Activated CD8-positive, alpha-beta T cell treated with anti-CD3 and anti-CD28 coated beads for 36 hours (primary cell): Measurements from ENCODE around the gene EPN1. TPM values are rescaled to one million over a fixed set of nuclear protein-coding genes. Genes with fewer than 3 reads are reported as not detected.

Experiments
- ATAC-seq: fragments of 200-7000 bp; cut with Tn5 transposase; one replicate; pipeline ENCODE4 v1.10.0; 2021; ENCODE audit warnings: mild to moderate bottlenecking, moderate library complexity
- CTCF ChIA-PET: fragments of 350-600 bp; sonication (Branson Sonifier 250); formaldehyde crosslinking; loops from one replicate; lab custom pipeline; 2021; ENCODE audit warnings: antibody characterized with exemption; lab: Charles Lee
- POLR2A ChIA-PET: fragments of 350-600 bp; sonication (Branson Sonifier 250); formaldehyde crosslinking; loops from one replicate; lab custom pipeline; 2021; ENCODE audit warnings: antibody characterized with exemption; lab: Charles Lee
- DNase-seq: peaks from one replicate; pipeline ENCODE4 v3.0.0-alpha.2; 2020
- H3K27ac Mint-ChIP-seq: one replicate; pipeline ENCODE4 v1.8.0; 2021; ENCODE audit warnings: mild to moderate bottlenecking, mixed read lengths
- H3K27me3 Mint-ChIP-seq: one replicate; pipeline ENCODE4 v1.8.0; 2021; ENCODE audit warnings: mixed read lengths
- H3K36me3 Mint-ChIP-seq: one replicate; pipeline ENCODE4 v1.8.0; 2021; ENCODE audit warnings: low read depth, mixed read lengths
- H3K4me1 Mint-ChIP-seq: one replicate; pipeline ENCODE4 v1.8.0; 2021; ENCODE audit warnings: low read depth, mixed read lengths
- H3K4me3 Mint-ChIP-seq: one replicate; pipeline ENCODE4 v1.8.0; 2021; ENCODE audit warnings: mild to moderate bottlenecking, moderate library complexity, mixed read lengths
- H3K9me3 Mint-ChIP-seq: one replicate; pipeline ENCODE4 v1.8.0; 2021; ENCODE audit warnings: mixed read lengths
- CTCF ChIP-seq: fragments of 200-600 bp; IDR thresholded peaks from one replicate; pipeline ENCODE4 v1.8.0; 2022; ENCODE audit warnings: antibody characterized with exemption, mild to moderate bottlenecking
- intact Hi-C: fragments of 100-400 bp; cut with micrococcal nuclease; formaldehyde crosslinking; loops from one replicate; pipeline ENCODE4 v1.10.0; 2022
- total RNA-seq, 2 experiments: library from RNA; stranded (reverse); gene quantifications; one replicate each; pipeline ENCODE4 v1.2.3, GENCODE V29; 2021

EPN1 gene
- total RNA-seq, 2 experiments from 2014 or later = 36.2 to 37.7 TPM

GRCh38 chr19:55638864-55639359, 36.1 kb upstream of the EPN1 start:
- peak; percentile 69 for TF ChIP-seq CTCF
- DNase-seq (peak; percentile 83), ATAC-seq (peak; percentile 7)
- Mint-ChIP-seq H3K4me1 (peaks cover 47% of the 10 kb centered on the region), H3K27ac (peak overlapping the region; percentile 95), H3K4me3 (peak overlapping the region; percentile 80), H3K9me3 (peaks cover 4% of the 10 kb centered on the region), H3K27me3 (no peaks in the 10 kb centered on the region), H3K36me3 (peaks cover 52% of the 10 kb centered on the region)
- ChIA-PET CTCF (interaction anchor here (0.7 to 6.2 kb wide), 10 partner anchors 9 to 119 kb away, joined by 3 to 45 read pairs (median 4); partner anchors contain the start of genes CCDC106, U2AF2, ZNF784 and ZNF865), POLR2A (interaction anchor here (0.6 to 1.4 kb wide), 5 partner anchors 10 to 30 kb away, joined by 3 to 4 read pairs (median 3); partner anchors contain the start of gene ZNF784)
- intact Hi-C loops = no loop called here

GRCh38 chr19:55640043-55640576, 34.9 kb upstream of the EPN1 start:
- peaks cover 57% of the 10 kb centered on the region for H3K36me3 Mint-ChIP-seq
- no peaks in the 10 kb centered on the region for H3K27me3 Mint-ChIP-seq
- intact Hi-C loops = no loop called here
- ChIA-PET CTCF (interaction anchor here (1.0 to 6.2 kb wide), 6 partner anchors 9 to 390 kb away, joined by 3 to 45 read pairs (median 5); partner anchors contain the start of genes U2AF2 and ZNF865), POLR2A (interaction anchor here (0.8 to 1.3 kb wide), 6 partner anchors 9 to 232 kb away, joined by 3 to 4 read pairs (median 4); partner anchors contain the start of gene UBE2S)
- ATAC-seq (peak; percentile 13), DNase-seq (peak; percentile 81)
- no peak for TF ChIP-seq CTCF
- H3K27ac Mint-ChIP-seq = peak overlapping the region; percentile 95
- H3K4me1 Mint-ChIP-seq = peaks cover 55% of the 10 kb centered on the region
- peak overlapping the region; percentile 80 for H3K4me3 Mint-ChIP-seq
- H3K9me3 Mint-ChIP-seq = peaks cover 4% of the 10 kb centered on the region

- H3K27me3 Mint-ChIP-seq = no peaks in the 10 kb centered on the region
- CTCF ChIA-PET = interaction anchor here (1.0 to 6.2 kb wide), 4 partner anchors 9 to 390 kb away, joined by 3 to 45 read pairs (median 5); partner anchors contain the start of gene U2AF2
- H3K4me3 Mint-ChIP-seq = peak within 1 kb of the TSS; percentile 82
- ATAC-seq (peak; percentile 19), DNase-seq (peak; percentile 71)
- peaks cover 58% of the 10 kb centered on the region for H3K4me1 Mint-ChIP-seq
- POLR2A ChIA-PET = interaction anchor here (0.9 kb wide), 1 partner anchor 14 kb away, joined by 3 read pairs; no protein-coding TSS in a partner anchor
- peaks cover 56% of the 10 kb centered on the region for H3K36me3 Mint-ChIP-seq
- TF ChIP-seq CTCF = no peak
- peak within 1 kb of the TSS; percentile 95 for H3K27ac Mint-ChIP-seq
- peaks cover 4% of the 10 kb centered on the region for H3K9me3 Mint-ChIP-seq
- intact Hi-C loops = no loop called here
Observed at GRCh38 chr19:55640577-55641425, 34.2 kb upstream of the EPN1 start, which contains the start of gene ZNF580. TSS of gene ZNF580 (plus strand) at chr19:55641002. CDS start at chr19:55642509, 1,507 bp downstream.

- ChIA-PET POLR2A (interaction anchor here (1.0 to 3.2 kb wide), 7 partner anchors 11 to 42 kb away, joined by 4 to 12 read pairs (median 6); partner anchors contain the start of genes FIZ1, U2AF2, ZNF524 and ZNF865), CTCF (interaction anchor here (1.6 to 1.9 kb wide), 4 partner anchors 9 to 35 kb away, joined by 6 to 15 read pairs (median 10); partner anchors contain the start of gene U2AF2)
- Mint-ChIP-seq H3K36me3 (peaks cover 49% of the 10 kb centered on the region), H3K4me1 (peaks cover 51% of the 10 kb centered on the region), H3K27ac (peak overlapping the region; percentile 89), H3K27me3 (no peaks in the 10 kb centered on the region), H3K4me3 (peak overlapping the region; percentile 82), H3K9me3 (peaks cover 4% of the 10 kb centered on the region)
- DNase-seq (peak; percentile 62), ATAC-seq (peak; percentile 4)
- intact Hi-C loops = no loop called here
- no peak for TF ChIP-seq CTCF
Observed at GRCh38 chr19:55641426-55642152, 33.4 kb upstream of the EPN1 start.
